BLaER1 (cell line): ENCODE results near the gene SGO1.
A peak's percentile ranks its signal among the peaks of the same experiment; 100 is the strongest.

Experiments
- H3K27ac ChIP-seq: shearing (Covaris generic); formaldehyde crosslinking; 2 replicates; pipeline ENCODE4 v1.8.1; 2022
- H3K27me3 ChIP-seq: shearing (Covaris generic); formaldehyde crosslinking; 2 replicates; pipeline ENCODE4 v1.8.1; 2022
- H3K36me3 ChIP-seq: shearing (Covaris generic); formaldehyde crosslinking; 2 replicates; pipeline ENCODE4 v1.8.1; 2022
- H3K4me1 ChIP-seq: shearing (Covaris generic); formaldehyde crosslinking; 2 replicates; pipeline ENCODE4 v1.8.1; 2022
- H3K4me2 ChIP-seq: shearing (Covaris generic); formaldehyde crosslinking; 2 replicates; pipeline ENCODE4 v1.8.1; 2022
- H3K4me3 ChIP-seq: shearing (Covaris generic); formaldehyde crosslinking; 2 replicates; pipeline ENCODE4 v1.8.1; 2022
- H3K9ac ChIP-seq: shearing (Covaris generic); formaldehyde crosslinking; 2 replicates; pipeline ENCODE4 v1.8.1; 2022
- H3K9me3 ChIP-seq: shearing (Covaris generic); formaldehyde crosslinking; 2 replicates; pipeline ENCODE4 v1.8.1; 2022
- H4K20me1 ChIP-seq: shearing (Covaris generic); formaldehyde crosslinking; 2 replicates; pipeline ENCODE4 v1.8.1; 2022
- Cebpa-rat ChIP-seq: shearing (Covaris generic); IDR thresholded peaks from 2 replicates; pipeline ENCODE4 v1.8.1; 2022

SGO1 gene

GRCh38 chr3:20160230-20160629 is 25.8 kb downstream of the SGO1 start:
- H3K36me3 ChIP-seq, result peaks cover 70% of the 10 kb centered on the region
- H3K9ac ChIP-seq, result peak overlapping the region; percentile 43; the same call in 1 of the 2 replicates
- H3K9me3 ChIP-seq, result no peaks in the 10 kb centered on the region
- H3K27ac ChIP-seq, result peak overlapping the region; percentile 73
- H3K27me3 ChIP-seq, result no peaks in the 10 kb centered on the region
- peaks cover 17% of the 10 kb centered on the region for H3K4me1 ChIP-seq
- no peaks in the 10 kb centered on the region for H4K20me1 ChIP-seq
- TF ChIP-seq Cebpa-rat, result no peak
- H3K4me2 ChIP-seq, result peak overlapping the region; percentile 67
- no peak overlapping the region for H3K4me3 ChIP-seq

- no peak overlapping the region for H3K27ac ChIP-seq
- H4K20me1 ChIP-seq, result no peaks in the 10 kb centered on the region
- TF ChIP-seq Cebpa-rat, result no peak
Measured at GRCh38 chr3:20154928-20155327, 31.1 kb downstream of the SGO1 start.

DNA sequence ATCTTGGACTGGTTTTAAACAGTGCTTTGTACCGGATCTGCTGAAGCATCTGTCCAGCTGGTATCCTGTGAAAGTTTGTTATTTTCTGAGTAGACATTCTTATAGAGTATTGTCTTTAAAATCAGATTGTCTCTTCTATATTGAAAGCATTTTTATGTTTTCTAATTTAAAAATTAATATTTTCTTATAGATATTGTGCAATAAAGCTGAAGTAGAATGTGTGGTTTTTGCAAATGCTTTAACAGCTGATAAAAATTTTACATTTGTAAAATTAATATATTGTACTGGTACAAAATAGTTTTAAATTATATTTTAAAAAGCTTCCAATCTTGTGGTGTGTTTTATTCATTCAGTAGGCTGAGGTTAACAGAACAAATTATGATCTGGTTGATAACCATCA is 31.9 kb downstream of the SGO1 start:
- Histone ChIP-seq H3K4me2 (no peak overlapping the region), H4K20me1 (no peaks in the 10 kb centered on the region), H3K36me3 (peaks cover 55% of the 10 kb centered on the region), H3K9me3 (no peaks in the 10 kb centered on the region), H3K4me3 (no peak overlapping the region), H3K9ac (no peak overlapping the region), H3K4me1 (no peaks in the 10 kb centered on the region), H3K27ac (no peak overlapping the region), H3K27me3 (no peaks in the 10 kb centered on the region)
- no peak for TF ChIP-seq Cebpa-rat

More at GRCh38 chr3:20154928-20155327, 31.1 kb downstream of the SGO1 start:
- H3K9me3 ChIP-seq, result no peaks in the 10 kb centered on the region
- H3K9ac ChIP-seq, result no peak overlapping the region
- no peak overlapping the region for H3K4me3 ChIP-seq
- peaks cover 3% of the 10 kb centered on the region for H3K4me1 ChIP-seq
- no peaks in the 10 kb centered on the region for H3K27me3 ChIP-seq
- no peak overlapping the region for H3K4me2 ChIP-seq
- H3K36me3 ChIP-seq, result peaks cover 60% of the 10 kb centered on the region

DNA sequence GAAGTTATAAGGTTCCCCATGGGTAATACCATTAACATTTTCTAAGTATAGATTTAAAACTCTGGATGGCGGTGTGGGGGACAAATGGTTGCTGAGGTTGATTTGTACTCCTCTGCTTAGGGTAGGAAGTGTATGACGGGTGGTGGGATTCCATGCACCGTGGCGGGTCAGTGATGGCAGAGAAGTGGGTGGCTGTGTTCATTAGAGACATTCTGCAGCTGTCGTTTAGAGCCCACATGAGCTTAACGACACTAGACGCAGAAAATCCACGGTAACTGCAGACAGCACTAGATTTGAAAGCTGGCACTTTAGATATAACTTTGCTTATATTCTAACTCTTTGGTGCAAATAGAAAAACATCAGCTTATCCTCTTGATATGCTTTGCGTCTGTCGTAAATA is 37.5 kb downstream of the SGO1 start:
- no peak overlapping the region for H3K27ac ChIP-seq

DNA sequence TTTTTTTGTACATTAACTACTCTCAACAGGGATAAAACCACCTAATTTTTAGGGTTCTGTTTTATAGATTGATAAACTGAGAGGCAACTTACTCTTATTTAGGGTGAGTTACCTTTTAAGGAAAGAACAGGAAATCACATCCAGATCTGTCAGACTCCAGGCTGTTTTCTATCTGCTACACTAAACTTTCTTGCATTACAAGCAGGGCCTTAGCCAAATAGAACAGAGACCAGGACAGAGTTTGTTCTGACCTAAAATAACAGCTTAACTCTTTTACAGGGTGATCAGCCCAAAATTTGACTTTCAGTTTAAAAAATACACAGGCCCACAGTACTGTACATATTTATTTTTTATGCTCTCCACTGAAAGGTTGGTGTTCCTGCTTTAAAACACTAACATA is 38.6 kb downstream of the SGO1 start:
- Histone ChIP-seq H3K27ac (no peak overlapping the region), H3K4me1 (no peaks in the 10 kb centered on the region), H4K20me1 (no peaks in the 10 kb centered on the region), H3K9ac (no peak overlapping the region), H3K4me3 (no peak overlapping the region), H3K27me3 (no peaks in the 10 kb centered on the region), H3K9me3 (no peaks in the 10 kb centered on the region), H3K4me2 (no peak overlapping the region), H3K36me3 (peaks cover 34% of the 10 kb centered on the region)
- TF ChIP-seq Cebpa-rat, result no peak

More for the DNA sequence above, 37.5 kb downstream of the SGO1 start:
- Histone ChIP-seq H3K4me2 (no peak overlapping the region), H3K4me1 (no peaks in the 10 kb centered on the region), H3K36me3 (peaks cover 27% of the 10 kb centered on the region), H3K4me3 (no peak overlapping the region), H4K20me1 (no peaks in the 10 kb centered on the region), H3K9me3 (no peaks in the 10 kb centered on the region), H3K27me3 (no peaks in the 10 kb centered on the region), H3K9ac (no peak overlapping the region)
- no peak for TF ChIP-seq Cebpa-rat

- no peak overlapping the region for H3K27ac ChIP-seq
- no peaks in the 10 kb centered on the region for H4K20me1 ChIP-seq
- H3K9ac ChIP-seq, result no peak overlapping the region
- no peaks in the 10 kb centered on the region for H3K4me1 ChIP-seq
- H3K4me3 ChIP-seq, result no peak overlapping the region
- H3K36me3 ChIP-seq, result peaks cover 38% of the 10 kb centered on the region
- no peak for TF ChIP-seq Cebpa-rat
- H3K27me3 ChIP-seq, result no peaks in the 10 kb centered on the region
- H3K9me3 ChIP-seq, result no peaks in the 10 kb centered on the region
- H3K4me2 ChIP-seq, result no peak overlapping the region
Measured at GRCh38 chr3:20146301-20146700, 39.7 kb downstream of the SGO1 start.

- H3K4me3 ChIP-seq, result no peak overlapping the region
- no peaks in the 10 kb centered on the region for H3K27me3 ChIP-seq
- H3K9ac ChIP-seq, result no peak overlapping the region
- no peaks in the 10 kb centered on the region for H3K9me3 ChIP-seq
- H3K4me1 ChIP-seq, result no peaks in the 10 kb centered on the region
- peaks cover 38% of the 10 kb centered on the region for H3K36me3 ChIP-seq
- no peak for TF ChIP-seq Cebpa-rat
- no peak overlapping the region for H3K4me2 ChIP-seq
- no peak overlapping the region for H3K27ac ChIP-seq
- no peaks in the 10 kb centered on the region for H4K20me1 ChIP-seq
Measured at GRCh38 chr3:20145874-20146273, 40.1 kb downstream of the SGO1 start.

GRCh38 chr3:20143519-20143918 is 42.5 kb downstream of the SGO1 start:
- H3K36me3 ChIP-seq, result peaks cover 36% of the 10 kb centered on the region
- no peaks in the 10 kb centered on the region for H3K27me3 ChIP-seq
- H3K4me2 ChIP-seq, result no peak overlapping the region
- no peaks in the 10 kb centered on the region for H3K9me3 ChIP-seq
- H3K27ac ChIP-seq, result no peak overlapping the region
- H3K4me1 ChIP-seq, result no peaks in the 10 kb centered on the region
- no peak overlapping the region for H3K4me3 ChIP-seq
- no peak for TF ChIP-seq Cebpa-rat
- no peaks in the 10 kb centered on the region for H4K20me1 ChIP-seq
- H3K9ac ChIP-seq, result no peak overlapping the region

GRCh38 chr3:20142517-20142916 is 43.5 kb downstream of the SGO1 start:
- Histone ChIP-seq H3K4me3 (no peak overlapping the region), H3K4me2 (no peak overlapping the region), H4K20me1 (no peaks in the 10 kb centered on the region), H3K27ac (no peak overlapping the region), H3K4me1 (no peaks in the 10 kb centered on the region), H3K9ac (no peak overlapping the region), H3K27me3 (no peaks in the 10 kb centered on the region), H3K9me3 (no peaks in the 10 kb centered on the region), H3K36me3 (peaks cover 30% of the 10 kb centered on the region; the same call in 1 of the 2 replicates)
- TF ChIP-seq Cebpa-rat, result no peak

GRCh38 chr3:20141851-20142250 is 44.2 kb downstream of the SGO1 start:
- Histone ChIP-seq H3K27ac (no peak overlapping the region), H3K9me3 (no peaks in the 10 kb centered on the region), H3K36me3 (peaks cover 35% of the 10 kb centered on the region; the same call in 1 of the 2 replicates), H3K9ac (no peak overlapping the region), H4K20me1 (no peaks in the 10 kb centered on the region), H3K4me1 (no peaks in the 10 kb centered on the region), H3K4me2 (no peak overlapping the region), H3K27me3 (no peaks in the 10 kb centered on the region), H3K4me3 (no peak overlapping the region)
- TF ChIP-seq Cebpa-rat, result no peak

DNA sequence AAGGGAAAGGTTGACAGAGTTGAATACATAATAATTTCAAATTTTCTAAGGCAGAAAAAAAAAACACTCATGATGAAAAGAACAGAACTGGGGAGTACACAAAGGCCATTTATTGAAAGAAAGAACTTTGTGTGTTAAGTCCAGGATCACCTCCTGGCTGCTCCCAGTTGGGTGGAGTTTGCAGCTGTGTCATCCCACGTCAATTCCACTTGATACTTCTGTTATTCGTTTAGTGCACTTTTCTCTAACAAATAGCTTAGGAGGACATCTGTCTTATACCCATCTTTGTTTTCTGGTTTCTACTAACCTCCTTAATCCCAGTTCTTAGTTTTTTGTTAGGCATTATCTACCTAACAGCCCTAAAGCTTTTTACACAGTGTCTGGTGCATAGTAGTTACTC is 44.7 kb downstream of the SGO1 start:
- no peak overlapping the region for H3K4me3 ChIP-seq
- no peaks in the 10 kb centered on the region for H3K27me3 ChIP-seq
- H4K20me1 ChIP-seq, result no peaks in the 10 kb centered on the region
- H3K36me3 ChIP-seq, result peaks cover 35% of the 10 kb centered on the region; the same call in 1 of the 2 replicates
- no peak overlapping the region for H3K27ac ChIP-seq
- no peaks in the 10 kb centered on the region for H3K9me3 ChIP-seq
- no peak overlapping the region for H3K9ac ChIP-seq
- H3K4me2 ChIP-seq, result no peak overlapping the region
- no peaks in the 10 kb centered on the region for H3K4me1 ChIP-seq
- no peak for TF ChIP-seq Cebpa-rat
